Suppressor macrophage (primary cell): ENCODE data around the gene CDH23.

Experiments used
- DNase-seq, 4 experiments: peaks; one replicate each; pipeline ENCODE4 v3.0.0-alpha.2; 2020 to 2022

Gene CDH23

DNA sequence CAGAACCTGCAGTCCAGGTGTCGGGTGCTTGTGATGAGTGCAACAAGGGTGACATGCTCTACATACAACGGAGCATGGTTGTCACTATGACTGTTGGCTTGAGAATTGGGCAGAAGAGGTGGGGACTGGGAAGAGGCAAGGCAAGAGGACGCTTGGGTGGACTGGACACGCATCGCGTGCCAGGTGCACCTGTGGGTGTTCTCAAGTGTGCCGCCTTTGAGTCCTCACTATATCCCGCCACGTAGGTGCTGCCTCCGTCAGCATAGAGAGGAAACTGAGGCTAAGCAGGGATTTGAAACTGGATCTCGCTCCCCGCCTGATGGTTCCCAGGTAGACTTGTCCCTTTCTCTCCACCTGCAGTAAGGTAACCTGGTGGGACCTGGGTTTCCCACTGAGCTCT, 27.2 kb downstream of the CDH23 start:
- DNase-seq, result no peak

DNA sequence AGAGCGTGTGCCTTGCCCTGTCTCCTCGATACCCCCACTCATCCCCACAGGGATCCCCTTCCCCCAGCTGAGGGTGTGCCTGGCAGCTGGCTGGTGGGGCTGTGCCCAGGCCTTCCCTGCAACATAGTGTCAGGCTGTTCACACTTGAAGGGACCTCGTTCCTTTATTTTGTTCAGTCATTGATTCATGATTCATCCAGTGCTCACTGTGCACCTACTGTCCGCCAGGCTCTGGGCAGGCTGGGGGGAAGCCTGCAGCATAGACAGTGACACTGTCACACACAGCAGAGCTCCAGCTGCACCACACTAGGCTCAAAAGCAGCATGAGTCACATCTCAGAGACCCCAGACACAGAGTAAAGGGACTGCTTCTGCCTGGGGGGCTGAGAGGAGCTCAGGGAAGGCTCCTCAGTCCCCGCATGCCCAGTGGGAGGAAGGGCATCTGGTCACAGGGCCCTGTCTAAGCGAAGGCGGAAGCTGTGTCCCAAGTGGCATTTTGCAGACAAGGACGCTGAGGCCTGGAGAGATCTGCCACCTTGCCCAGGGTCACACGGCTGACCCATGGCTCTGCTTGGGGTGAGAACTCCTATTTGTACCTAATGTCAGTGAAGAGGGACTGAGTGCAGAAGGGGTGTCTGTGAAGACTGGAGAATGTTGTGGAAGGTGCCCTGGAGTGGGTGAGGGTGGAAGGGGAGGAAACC, 27.9 kb downstream of the CDH23 start:
- DNase-seq, result no peak

DNA sequence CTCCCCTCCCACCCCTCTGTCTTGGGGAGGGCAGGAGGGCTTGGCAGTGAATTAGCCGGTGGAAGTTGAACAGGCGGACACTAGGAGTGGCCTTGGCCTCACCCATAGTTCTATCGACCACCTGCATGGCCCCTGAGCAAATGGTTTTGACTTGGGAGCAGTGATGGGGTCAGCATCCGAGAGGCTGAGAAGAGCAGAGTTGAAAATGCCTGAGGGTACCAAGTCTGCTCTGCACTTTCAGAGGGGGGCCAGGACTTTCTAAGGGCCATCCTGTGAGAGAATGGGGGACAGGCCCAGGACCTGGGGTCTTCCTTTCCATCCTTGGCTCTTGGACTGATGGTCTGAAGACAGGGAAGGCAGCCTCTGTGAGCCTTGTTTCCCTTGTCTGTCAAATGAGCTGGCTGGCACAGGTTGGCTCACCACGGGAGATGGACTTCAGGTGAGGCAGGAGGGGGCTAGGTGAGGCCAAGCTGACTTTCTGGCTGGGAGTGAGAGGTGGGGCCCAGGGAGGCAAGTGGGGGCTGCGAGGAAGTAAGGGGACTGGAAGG, 29.4 kb downstream of the CDH23 start:
- no peak for DNase-seq

DNA sequence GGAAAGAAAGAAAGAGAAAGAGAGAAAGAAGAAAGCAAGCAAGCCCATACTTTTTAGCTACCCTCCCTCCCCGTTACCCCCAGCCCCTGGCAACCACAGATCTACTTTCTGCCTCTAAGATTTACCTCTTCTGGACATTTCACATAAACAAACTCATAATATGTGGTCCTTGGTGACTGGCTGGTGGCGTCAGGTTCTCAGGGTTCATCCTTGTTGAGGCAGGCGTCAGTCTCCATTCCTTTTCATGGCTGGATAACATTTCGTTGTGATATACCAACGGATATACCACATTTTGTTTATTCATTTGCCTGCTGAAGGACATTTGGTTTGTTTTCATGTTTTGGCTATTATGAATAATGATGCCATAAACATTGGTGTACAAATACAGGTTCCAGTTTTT, 30.5 kb downstream of the CDH23 start:
- DNase-seq, result no peak

GRCh38 chr10:71429304-71429703, 32.6 kb downstream of the CDH23 start:
- no peak for DNase-seq

DNA sequence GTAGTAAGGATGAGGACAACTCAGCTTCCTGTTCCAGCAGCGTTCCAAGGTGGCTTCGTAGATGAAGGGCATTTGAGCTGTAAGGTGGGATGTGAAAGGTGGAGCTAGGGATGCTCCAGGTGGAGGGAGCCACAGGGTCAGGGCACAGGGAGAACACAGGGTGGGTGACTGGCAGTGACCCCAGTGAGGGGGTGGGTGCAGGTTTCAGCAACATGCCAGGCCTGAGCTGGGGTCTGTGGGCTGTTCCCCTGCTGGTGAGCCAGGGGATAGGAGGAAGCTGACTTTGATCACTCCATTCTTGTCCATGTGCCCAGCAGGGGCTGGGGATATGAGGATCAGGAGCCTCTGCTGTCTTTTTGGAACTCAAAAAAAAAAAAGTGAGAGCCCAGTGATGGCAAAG, 33.2 kb downstream of the CDH23 start:
- DNase-seq, result no peak

DNA sequence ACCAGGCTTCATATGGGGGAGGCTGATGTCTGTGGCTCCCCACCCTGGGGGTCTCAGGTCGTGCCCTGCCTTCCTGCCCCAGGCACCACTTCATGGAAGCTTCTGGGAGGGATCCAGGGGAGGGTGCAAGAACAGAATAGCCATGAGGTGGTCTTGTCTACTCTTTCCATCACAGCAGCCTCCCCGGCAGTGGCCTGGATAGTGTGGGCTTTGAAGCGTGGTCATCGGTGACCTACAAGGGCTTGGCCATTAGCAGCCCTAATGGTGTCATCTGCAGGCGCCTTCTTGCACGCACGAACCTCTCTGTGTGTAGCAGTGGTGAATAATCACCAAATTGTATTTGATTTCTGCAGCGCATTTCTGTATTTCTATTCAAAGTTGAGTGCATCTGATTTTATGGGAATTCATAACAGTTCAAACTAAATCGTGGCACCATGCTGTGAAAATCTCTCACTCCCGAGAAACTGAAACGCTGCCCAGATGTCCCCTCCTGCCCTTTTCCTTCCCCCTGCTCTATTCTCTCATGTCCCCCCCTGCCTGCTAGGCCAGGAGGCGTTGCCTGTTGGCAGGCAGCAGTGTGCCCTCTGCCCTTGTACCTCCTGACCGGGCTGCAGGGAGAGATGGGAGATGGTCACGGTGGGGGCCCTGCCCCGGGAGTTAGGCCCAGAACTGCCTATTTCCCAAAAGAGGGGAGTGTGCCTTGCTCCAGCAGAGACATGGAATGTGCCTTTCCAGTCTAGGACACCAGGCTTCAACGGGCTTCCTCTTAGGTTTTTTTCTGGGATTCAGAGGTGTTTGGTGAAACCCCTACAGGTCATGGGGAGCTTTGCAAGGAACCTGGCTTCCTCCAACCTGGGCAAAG, 34.8 kb downstream of the CDH23 start:
- DNase-seq, result no peak

DNA sequence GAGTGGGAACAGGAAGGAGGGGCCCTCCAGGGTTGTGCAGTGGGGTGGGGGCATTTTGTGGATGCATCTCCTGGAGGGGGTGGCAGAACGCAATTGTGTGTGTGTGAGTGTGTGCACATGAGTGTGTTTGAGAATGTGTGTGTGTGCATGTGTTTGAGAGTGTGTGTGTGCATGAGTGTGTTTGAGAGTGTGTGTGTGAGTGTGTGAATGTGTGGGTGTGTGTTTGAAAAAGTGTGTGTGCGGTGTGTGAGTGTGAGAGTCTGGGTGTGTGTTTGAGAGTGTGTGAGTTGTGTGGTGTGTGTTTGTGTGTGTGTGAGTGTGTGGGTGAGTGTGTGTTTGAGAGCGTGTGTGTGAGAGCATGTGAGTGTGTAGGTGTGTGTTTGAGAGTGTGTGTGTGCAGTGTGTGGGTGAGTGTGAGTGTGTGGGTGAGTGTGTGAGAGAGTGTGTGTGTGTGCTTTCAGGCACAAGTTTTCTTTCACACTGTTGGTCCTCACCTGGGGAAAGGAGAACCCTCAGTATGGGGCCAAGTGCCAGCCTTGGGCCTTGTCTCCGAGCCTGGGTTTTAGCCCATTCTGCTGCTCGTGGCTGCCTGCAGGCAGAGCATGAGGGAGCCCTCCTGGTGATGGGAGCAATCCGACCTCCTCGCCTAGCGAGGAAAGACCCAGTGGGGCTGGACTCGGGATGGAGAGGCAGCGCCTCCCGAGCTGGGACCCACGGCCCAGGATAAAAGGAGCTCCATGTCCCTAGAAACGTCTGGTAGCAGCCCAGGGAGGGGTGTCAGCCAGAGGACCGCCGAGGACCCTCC, 35.6 kb downstream of the CDH23 start:
- DNase-seq, result no peak

GRCh38 chr10:71432956-71433767, 36.4 kb downstream of the CDH23 start:
- DNase-seq, result no peak

GRCh38 chr10:71433768-71434744, 37.3 kb downstream of the CDH23 start:
- no peak for DNase-seq

GRCh38 chr10:71434760-71435394, 38.2 kb downstream of the CDH23 start:
- DNase-seq, result no peak

GRCh38 chr10:71435571-71436267, 39.0 kb downstream of the CDH23 start:
- peak in 2 of 4 experiments; percentile 24 to 27 for DNase-seq

GRCh38 chr10:71436268-71437125, 39.8 kb downstream of the CDH23 start:
- peak in 3 of 4 experiments; percentile 20 to 26 (median 24) for DNase-seq

- no peak for DNase-seq
These were observed 40.9 kb downstream of the CDH23 start for GRCh38 chr10:71437537-71438092.

DNA sequence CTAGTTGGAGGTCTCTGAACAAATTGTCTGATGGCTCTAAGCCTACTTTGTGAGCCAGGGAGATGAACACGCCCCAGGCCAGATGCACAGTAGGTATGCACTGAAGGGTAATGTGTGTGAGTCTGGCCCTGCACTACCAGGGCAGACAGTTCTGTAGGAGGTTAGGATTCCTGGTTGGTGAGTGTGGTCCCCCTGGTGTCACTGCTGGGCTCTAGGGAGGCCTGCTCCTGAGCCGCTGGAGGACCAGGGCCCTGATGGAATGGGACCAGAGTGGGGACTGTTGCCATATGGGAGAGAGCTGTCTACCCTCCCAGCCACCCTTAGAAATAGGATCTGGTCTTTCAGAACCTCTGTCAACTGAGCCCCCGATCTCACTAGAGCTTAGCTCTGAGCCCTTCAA, 42.0 kb downstream of the CDH23 start:
- no peak for DNase-seq

- no peak for DNase-seq
These were observed 43.1 kb downstream of the CDH23 start for GRCh38 chr10:71439670-71440425.

DNA sequence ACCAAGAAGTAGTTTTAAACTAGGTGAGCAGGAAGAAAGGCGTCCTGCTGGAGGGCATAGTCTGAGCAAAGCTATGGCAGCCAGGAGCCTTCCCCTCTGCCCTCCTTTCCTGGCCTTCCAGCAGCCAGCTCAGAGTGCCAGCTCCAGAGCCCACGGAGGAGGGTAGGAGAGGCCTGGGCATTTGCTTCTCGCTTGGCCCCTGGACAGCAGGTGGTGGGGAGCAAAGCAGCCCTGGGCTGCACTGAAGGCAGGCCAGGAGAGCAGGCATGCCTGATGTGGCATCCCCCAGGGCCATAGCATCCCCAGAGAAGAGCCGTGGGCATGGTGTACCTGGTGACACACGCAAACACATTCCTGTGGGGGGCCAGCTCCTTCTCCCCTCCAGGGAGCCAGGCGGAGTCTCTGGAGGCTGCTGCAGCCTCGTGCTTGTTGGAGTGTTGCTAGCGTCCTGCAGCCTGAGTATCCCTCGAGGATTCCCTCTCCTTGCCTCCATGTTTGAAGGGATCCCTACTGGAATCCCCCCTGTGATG, 43.9 kb downstream of the CDH23 start:
- DNase-seq, result no peak
